ENCODE measurements around the gene TBK1. TPM values are rescaled to one million over a fixed set of nuclear protein-coding genes. Genes with fewer than 3 reads are reported as not detected.

The TBK1 gene
- total and polyA plus RNA-seq, 2 of the 13 experiments (the other 11 are each of a cell fraction or from before 2014, with no cell fraction given) = 10.3 to 25.2 TPM

DNA sequence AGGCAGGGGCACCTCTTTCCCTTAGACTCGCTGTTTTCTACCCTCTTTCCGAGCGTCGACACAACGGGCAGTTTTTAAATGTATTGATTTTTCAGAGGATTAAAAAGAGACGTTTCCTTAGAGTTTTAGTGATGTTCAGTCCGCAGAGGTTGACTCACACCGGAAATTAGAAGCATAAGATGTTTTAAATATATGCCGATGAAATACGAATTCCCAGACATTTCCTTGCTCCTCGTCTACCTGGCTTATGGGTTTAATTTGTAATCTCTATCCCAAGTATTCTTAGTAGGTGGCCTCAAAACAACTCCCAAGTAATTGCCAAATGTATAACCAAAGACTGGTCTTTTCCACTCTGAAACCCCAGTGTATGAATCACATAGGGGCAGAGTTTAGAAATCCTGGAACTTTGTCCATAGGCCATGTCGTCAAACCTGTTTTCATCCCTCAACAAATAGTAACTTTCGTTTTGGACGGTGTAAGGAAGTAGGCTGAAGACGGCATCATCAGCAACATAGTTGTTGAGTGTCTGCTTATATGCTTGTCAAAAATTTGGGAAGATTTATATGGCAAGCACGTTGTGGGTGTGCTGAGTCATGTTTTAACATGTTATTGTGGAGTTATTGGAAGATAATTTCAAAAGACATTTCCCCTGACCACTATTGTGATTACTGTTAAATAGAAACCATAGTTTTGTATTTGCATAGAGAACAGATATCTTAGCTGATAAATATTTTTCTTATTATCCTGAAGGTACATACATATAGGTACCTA is 824 bp downstream of the TBK1 start:
- FAIRE-seq (peak; percentile 67), ATAC-seq (peak; percentile 57), DNase-seq (ENCODE audit: low spot score) (peak; percentile 52)
- no peak overlapping the region for H2AFZ ChIP-seq (ENCODE audit: low read length)
- POLR2A ChIA-PET = no interaction called here
- peak overlapping the region; percentile 85 for H3K27ac ChIP-seq (ENCODE audit: extremely low read length, insufficient read depth, low read length)
- in situ Hi-C loops (cut with HindIII; ENCODE audit: extremely low pct_ligation_motif_present, low pct_unique_long_range_greater_than_20kb) (no loop called here), intact Hi-C loops (cut with micrococcal nuclease; ENCODE audit: unreplicated experiment) (loop anchor here (5.0 kb wide), 2 partner anchors 45 to 245 kb away; no protein-coding TSS in a partner anchor)
- H4K20me1 ChIP-seq (ENCODE audit: insufficient read depth, low read length) = peaks cover 5% of the 10 kb centered on the region; the same call in 1 of the 2 replicates
- peaks cover 49% of the 10 kb centered on the region for H3K79me2 ChIP-seq (ENCODE audit: insufficient read depth, low read length)
- TSS peak; percentile 54 for BruUV-seq (replicated peaks)
- peak overlapping the region; percentile 89 for H3K9ac ChIP-seq (ENCODE audit: insufficient read depth, low read depth, low read length)
- H3K27me3 ChIP-seq (ENCODE audit: control insufficient read depth in 1 of 2, insufficient read depth in 2 of 2, low read length in 2 of 2) = no peaks in the 10 kb centered on the region
- peak overlapping the region; percentile 75 for H3K4me2 ChIP-seq (ENCODE audit: low read depth, low read length)
- peaks cover 42% of the 10 kb centered on the region for H3K4me1 ChIP-seq (ENCODE audit: insufficient read depth, low read length)
- WGBS (ENCODE audit: low lambda C conversion rate) = under 1% methylated on average over 16 of the region's 16 CpGs
- CTCF ChIA-PET (ENCODE audit: low intra/inter-chr PET ratio, low total read pairs) = no interaction called here
- H3K9me3 ChIP-seq (ENCODE audit: low read length) = no peaks in the 10 kb centered on the region
- H3K36me3 ChIP-seq (replicated peaks in 1 of 2; ENCODE audit: control insufficient read depth in 1 of 2, insufficient read depth in 2 of 2, low read length in 2 of 2) = peaks cover 0 to 19% of the 10 kb centered on the region in 2 experiments
- H3K4me3 ChIP-seq (replicated peaks in 1 of 3; ENCODE audit: insufficient read depth in 1 of 3, low read depth in 2 of 3, low read length in 3 of 3) = peak overlapping the region; percentile 90 to 98 (median 96)
- TF ChIP-seq ELF4 (CRISPR knock-in tag; IDR thresholded peaks at IDR 0.05; ENCODE audit: borderline replicate concordance) = peak; percentile 50; the same call in 1 of the 2 replicates
- TF ChIP-seq, protein P1, sequence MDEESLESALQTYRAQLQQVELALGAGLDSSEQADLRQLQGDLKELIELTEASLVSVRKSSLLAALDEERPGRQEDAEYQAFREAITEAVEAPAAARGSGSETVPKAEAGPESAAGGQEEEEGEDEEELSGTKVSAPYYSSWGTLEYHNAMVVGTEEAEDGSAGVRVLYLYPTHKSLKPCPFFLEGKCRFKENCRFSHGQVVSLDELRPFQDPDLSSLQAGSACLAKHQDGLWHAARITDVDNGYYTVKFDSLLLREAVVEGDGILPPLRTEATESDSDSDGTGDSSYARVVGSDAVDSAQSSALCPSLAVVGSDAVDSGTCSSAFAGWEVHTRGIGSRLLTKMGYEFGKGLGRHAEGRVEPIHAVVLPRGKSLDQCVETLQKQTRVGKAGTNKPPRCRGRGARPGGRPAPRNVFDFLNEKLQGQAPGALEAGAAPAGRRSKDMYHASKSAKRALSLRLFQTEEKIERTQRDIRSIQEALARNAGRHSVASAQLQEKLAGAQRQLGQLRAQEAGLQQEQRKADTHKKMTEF (CRISPR knock-in tag; IDR thresholded peaks at IDR 0.05) = no peak
- TF ChIP-seq DNMT3B (CRISPR knock-in tag; conservative IDR thresholded peaks at IDR 0.05) = 0 out of 2 replicates have a peak, but pooled peaks have one; percentile 31
- TF ChIP-seq MAFF (IDR thresholded peaks at IDR 0.05; ENCODE audit: low read depth, low read length) = peak; percentile 34; the same call in 1 of the 2 replicates
- no peak for TF ChIP-seq ZNF546 (CRISPR knock-in tag; conservative IDR thresholded peaks at IDR 0.05)
- TF ChIP-seq KDM1A (CRISPR knock-in tag; IDR thresholded peaks at IDR 0.05) = no peak
- TF ChIP-seq, protein P2, sequence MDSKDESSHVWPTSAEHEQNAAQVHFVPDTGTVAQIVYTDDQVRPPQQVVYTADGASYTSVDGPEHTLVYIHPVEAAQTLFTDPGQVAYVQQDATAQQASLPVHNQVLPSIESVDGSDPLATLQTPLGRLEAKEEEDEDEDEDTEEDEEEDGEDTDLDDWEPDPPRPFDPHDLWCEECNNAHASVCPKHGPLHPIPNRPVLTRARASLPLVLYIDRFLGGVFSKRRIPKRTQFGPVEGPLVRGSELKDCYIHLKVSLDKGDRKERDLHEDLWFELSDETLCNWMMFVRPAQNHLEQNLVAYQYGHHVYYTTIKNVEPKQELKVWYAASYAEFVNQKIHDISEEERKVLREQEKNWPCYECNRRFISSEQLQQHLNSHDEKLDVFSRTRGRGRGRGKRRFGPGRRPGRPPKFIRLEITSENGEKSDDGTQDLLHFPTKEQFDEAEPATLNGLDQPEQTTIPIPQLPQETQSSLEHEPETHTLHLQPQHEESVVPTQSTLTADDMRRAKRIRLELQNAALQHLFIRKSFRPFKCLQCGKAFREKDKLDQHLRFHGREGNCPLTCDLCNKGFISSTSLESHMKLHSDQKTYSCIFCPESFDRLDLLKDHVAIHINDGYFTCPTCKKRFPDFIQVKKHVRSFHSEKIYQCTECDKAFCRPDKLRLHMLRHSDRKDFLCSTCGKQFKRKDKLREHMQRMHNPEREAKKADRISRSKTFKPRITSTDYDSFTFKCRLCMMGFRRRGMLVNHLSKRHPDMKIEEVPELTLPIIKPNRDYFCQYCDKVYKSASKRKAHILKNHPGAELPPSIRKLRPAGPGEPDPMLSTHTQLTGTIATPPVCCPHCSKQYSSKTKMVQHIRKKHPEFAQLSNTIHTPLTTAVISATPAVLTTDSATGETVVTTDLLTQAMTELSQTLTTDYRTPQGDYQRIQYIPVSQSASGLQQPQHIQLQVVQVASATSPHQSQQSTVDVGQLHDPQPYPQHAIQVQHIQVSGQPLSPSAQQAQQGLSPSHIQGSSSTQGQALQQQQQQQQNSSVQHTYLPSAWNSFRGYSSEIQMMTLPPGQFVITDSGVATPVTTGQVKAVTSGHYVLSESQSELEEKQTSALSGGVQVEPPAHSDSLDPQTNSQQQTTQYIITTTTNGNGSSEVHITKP (CRISPR knock-in tag; IDR thresholded peaks at IDR 0.05; ENCODE audit: low read depth) = no peak
- TF ChIP-seq, protein P3, sequence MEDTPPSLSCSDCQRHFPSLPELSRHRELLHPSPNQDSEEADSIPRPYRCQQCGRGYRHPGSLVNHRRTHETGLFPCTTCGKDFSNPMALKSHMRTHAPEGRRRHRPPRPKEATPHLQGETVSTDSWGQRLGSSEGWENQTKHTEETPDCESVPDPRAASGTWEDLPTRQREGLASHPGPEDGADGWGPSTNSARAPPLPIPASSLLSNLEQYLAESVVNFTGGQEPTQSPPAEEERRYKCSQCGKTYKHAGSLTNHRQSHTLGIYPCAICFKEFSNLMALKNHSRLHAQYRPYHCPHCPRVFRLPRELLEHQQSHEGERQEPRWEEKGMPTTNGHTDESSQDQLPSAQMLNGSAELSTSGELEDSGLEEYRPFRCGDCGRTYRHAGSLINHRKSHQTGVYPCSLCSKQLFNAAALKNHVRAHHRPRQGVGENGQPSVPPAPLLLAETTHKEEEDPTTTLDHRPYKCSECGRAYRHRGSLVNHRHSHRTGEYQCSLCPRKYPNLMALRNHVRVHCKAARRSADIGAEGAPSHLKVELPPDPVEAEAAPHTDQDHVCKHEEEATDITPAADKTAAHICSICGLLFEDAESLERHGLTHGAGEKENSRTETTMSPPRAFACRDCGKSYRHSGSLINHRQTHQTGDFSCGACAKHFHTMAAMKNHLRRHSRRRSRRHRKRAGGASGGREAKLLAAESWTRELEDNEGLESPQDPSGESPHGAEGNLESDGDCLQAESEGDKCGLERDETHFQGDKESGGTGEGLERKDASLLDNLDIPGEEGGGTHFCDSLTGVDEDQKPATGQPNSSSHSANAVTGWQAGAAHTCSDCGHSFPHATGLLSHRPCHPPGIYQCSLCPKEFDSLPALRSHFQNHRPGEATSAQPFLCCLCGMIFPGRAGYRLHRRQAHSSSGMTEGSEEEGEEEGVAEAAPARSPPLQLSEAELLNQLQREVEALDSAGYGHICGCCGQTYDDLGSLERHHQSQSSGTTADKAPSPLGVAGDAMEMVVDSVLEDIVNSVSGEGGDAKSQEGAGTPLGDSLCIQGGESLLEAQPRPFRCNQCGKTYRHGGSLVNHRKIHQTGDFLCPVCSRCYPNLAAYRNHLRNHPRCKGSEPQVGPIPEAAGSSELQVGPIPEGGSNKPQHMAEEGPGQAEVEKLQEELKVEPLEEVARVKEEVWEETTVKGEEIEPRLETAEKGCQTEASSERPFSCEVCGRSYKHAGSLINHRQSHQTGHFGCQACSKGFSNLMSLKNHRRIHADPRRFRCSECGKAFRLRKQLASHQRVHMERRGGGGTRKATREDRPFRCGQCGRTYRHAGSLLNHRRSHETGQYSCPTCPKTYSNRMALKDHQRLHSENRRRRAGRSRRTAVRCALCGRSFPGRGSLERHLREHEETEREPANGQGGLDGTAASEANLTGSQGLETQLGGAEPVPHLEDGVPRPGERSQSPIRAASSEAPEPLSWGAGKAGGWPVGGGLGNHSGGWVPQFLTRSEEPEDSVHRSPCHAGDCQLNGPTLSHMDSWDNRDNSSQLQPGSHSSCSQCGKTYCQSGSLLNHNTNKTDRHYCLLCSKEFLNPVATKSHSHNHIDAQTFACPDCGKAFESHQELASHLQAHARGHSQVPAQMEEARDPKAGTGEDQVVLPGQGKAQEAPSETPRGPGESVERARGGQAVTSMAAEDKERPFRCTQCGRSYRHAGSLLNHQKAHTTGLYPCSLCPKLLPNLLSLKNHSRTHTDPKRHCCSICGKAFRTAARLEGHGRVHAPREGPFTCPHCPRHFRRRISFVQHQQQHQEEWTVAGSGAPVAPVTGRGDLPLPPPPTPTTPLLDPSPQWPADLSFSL (CRISPR knock-in tag; IDR thresholded peaks at IDR 0.05) = no peak
- TF ChIP-seq MAFK (conservative IDR thresholded peaks at IDR 0.05 in 1 of 2, IDR thresholded peaks at IDR 0.05 in 1 of 2; ENCODE audit: low read length in 2 of 2) = peak; percentile 34 to 64; a peak in 3 of 4 replicates
- TF ChIP-seq FOSL2 (CRISPR knock-in tag; IDR thresholded peaks at IDR 0.05) = 0 out of 2 replicates have a peak, but pooled peaks have one; percentile 14
- peak; percentile 73 for TF ChIP-seq NFE2L2 (IDR thresholded peaks at IDR 0.05; ENCODE audit: low read length)
- peak; percentile 65 for TF ChIP-seq SAP130 (CRISPR knock-in tag; IDR thresholded peaks at IDR 0.05; ENCODE audit: low read depth)
